A549 (cell line): ENCODE measurements around the gene LSM14B.

ENCODE experiments used
- JUN ChIP-seq, 2 experiments: fragments of >200 bp; sonication (Bioruptor Twin); formaldehyde crosslinking; IDR thresholded peaks; 2 replicates in 1 of 2; 3 replicates in 1 of 2; pipeline ENCODE4 v1.6.1; 2016 to 2017
- USF2 ChIP-seq: fragments of 450-650 bp; IDR thresholded peaks from 2 replicates; pipeline ENCODE4 v1.6.1; 2014; ENCODE audit warnings: antibody characterized with exemption

- no peak for TF ChIP-seq JUN (IDR thresholded peaks at IDR 0.05)
- no peak for TF ChIP-seq USF2
Observed at GRCh38 chr20:62080249-62080990, 41.9 kb upstream of the LSM14B start.
